OCI-LY7 (cell line): Measurements from ENCODE around the gene INSRR. TPM values are rescaled to one million over a fixed set of nuclear protein-coding genes. Genes with fewer than 3 reads are reported as not detected.

Source experiments
- BruUV-seq: library from RNA; stranded (reverse); fragments of 400-500 nt; replicated peaks from 2 replicates; lab custom pipeline; 2021; lab: Mats Ljungman, UMichigan
- CTCF ChIA-PET: fragments of 300-600 bp; sonication (Branson Sonifier 250); formaldehyde crosslinking; loops from one replicate; lab custom pipeline; 2022; ENCODE audit warnings: antibody characterized with exemption; ENCODE audit not compliant: unreplicated experiment; lab: Charles Lee
- POLR2A ChIA-PET: fragments of 300-600 bp; sonication (Branson Sonifier 250); formaldehyde crosslinking; loops from one replicate; lab custom pipeline; 2022; ENCODE audit warnings: antibody characterized with exemption; lab: Charles Lee
- DNase-seq: peaks from one replicate; pipeline ENCODE4 v3.0.0-alpha.2; 2015; ENCODE audit warnings: low spot score
- H2AFZ ChIP-seq: fragments of 200-600 bp; sonication (generic), shearing (Covaris generic); 2 replicates; pipeline ENCODE4 v1.6.1; 2014; ENCODE audit warnings: mild to moderate bottlenecking, antibody characterized with exemption, low read length, moderate library complexity
- H3K27ac ChIP-seq: fragments of 200-600 bp; sonication (generic); 2 replicates; pipeline ENCODE4 v1.5.1; 2014; ENCODE audit warnings: mixed run types, low read depth, mild to moderate bottlenecking, moderate library complexity, low read length, inconsistent platforms; ENCODE audit not compliant: poor library complexity, severe bottlenecking
- H3K36me3 ChIP-seq: fragments of 200-600 bp; sonication (generic); 2 replicates; pipeline ENCODE4 v1.6.1; 2014; ENCODE audit warnings: mild to moderate bottlenecking, antibody characterized with exemption, low read length, moderate library complexity, mixed read lengths; ENCODE audit not compliant: insufficient read depth
- H3K4me1 ChIP-seq: fragments of 200-600 bp; sonication (generic); 2 replicates; pipeline ENCODE4 v1.5.1; 2014; ENCODE audit warnings: mild to moderate bottlenecking, low read length; ENCODE audit not compliant: insufficient read depth, poor library complexity, severe bottlenecking
- H3K4me2 ChIP-seq: fragments of 200-600 bp; sonication (generic); 2 replicates; pipeline ENCODE4 v1.6.1; 2014; ENCODE audit warnings: mild to moderate bottlenecking, low read length
- H3K4me3 ChIP-seq: fragments of 200-600 bp; sonication (generic); 2 replicates; pipeline ENCODE4 v1.5.1; 2014; ENCODE audit warnings: mild to moderate bottlenecking, low read depth, low read length; ENCODE audit not compliant: poor library complexity, severe bottlenecking
- H3K79me2 ChIP-seq: fragments of 200-600 bp; sonication (generic); 2 replicates; pipeline ENCODE4 v1.6.1; 2016; ENCODE audit warnings: low read depth, mild to moderate bottlenecking, low read length, moderate library complexity, mixed read lengths; ENCODE audit not compliant: insufficient read depth
- H3K9me2 ChIP-seq: fragments of 200-600 bp; sonication (generic); 2 replicates; pipeline ENCODE4 v1.6.1; 2016; ENCODE audit warnings: mild to moderate bottlenecking, low read length, mixed read lengths; ENCODE audit not compliant: insufficient read depth
- H3K9me3 ChIP-seq: fragments of 200-600 bp; sonication (generic); 2 replicates; pipeline ENCODE4 v1.6.1; 2014; ENCODE audit warnings: mild to moderate bottlenecking, mixed run types, low read length, mixed read lengths
- H4K20me1 ChIP-seq: fragments of 200-600 bp; sonication (generic); 2 replicates; pipeline ENCODE4 v1.6.1; 2014; ENCODE audit warnings: mild to moderate bottlenecking, antibody characterized with exemption, low read length, moderate library complexity, mixed read lengths; ENCODE audit not compliant: insufficient read depth
- EZH2phosphoT487 ChIP-seq: fragments of 200-600 bp; sonication (generic); IDR thresholded peaks from 2 replicates; pipeline ENCODE4 v1.6.1; 2018; ENCODE audit warnings: low read depth, borderline replicate concordance, mild to moderate bottlenecking, mixed run types, antibody characterized with exemption, low read length, moderate library complexity, mixed read lengths
- intact Hi-C: fragments of 100-400 bp; cut with micrococcal nuclease; formaldehyde crosslinking; loops from one replicate; pipeline ENCODE4 v1.10.0; 2022; ENCODE audit not compliant: unreplicated experiment
- total RNA-seq, 2 experiments: library from RNA; depleted of rRNA in 1 of 2; stranded (reverse); fragments of >200 nt in 1 of 2; shearing (Covaris generic) in 1 of 2; gene quantifications; 2 replicates each; pipeline ENCODE4 v1.2.3, GENCODE V29; 2014 to 2022
- TF ChIP-seq, protein P1 (sequence below): fragments of 200-600 bp; sonication (generic); conservative IDR thresholded peaks from 2 replicates; pipeline ENCODE4 v1.5.1; 2014; ENCODE audit warnings: mild to moderate bottlenecking, antibody characterized with exemption, low read length, moderate library complexity, mixed read lengths

Gene INSRR
- total RNA-seq, 2 experiments from 2014 or later, result not detected

DNA sequence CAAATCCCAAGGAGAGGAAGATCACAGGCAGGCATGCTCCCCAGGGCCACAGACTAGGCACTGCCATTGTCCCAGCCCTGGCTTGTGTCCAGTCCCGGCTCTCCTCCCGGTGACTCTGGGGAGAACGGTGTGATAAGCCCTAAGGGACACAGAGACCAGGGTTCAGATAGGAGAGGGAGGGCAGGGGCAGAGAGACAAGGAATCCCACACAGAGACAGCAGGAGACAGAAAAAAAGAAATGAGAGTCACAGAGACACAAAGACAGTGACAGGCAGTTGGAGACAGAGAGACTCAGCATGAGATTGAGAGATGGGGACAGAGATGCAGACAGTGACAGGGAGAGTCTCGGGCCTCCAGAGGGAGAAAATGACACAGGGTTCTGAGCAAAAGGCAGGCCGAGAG lies 361 bp downstream of the INSRR start:
- Histone ChIP-seq H3K4me2 (no peak overlapping the region), H3K79me2 (no peaks in the 10 kb centered on the region), H3K9me3 (no peaks in the 10 kb centered on the region), H4K20me1 (no peaks in the 10 kb centered on the region), H3K27ac (no peak overlapping the region), H2AFZ (no peak overlapping the region), H3K4me3 (no peak overlapping the region), H3K36me3 (no peaks in the 10 kb centered on the region), H3K9me2 (no peaks in the 10 kb centered on the region), H3K4me1 (peaks cover 4% of the 10 kb centered on the region)
- no peak for DNase-seq
- intact Hi-C loops, result no loop called here
- no TSS peak for BruUV-seq
- TF ChIP-seq, protein P1, sequence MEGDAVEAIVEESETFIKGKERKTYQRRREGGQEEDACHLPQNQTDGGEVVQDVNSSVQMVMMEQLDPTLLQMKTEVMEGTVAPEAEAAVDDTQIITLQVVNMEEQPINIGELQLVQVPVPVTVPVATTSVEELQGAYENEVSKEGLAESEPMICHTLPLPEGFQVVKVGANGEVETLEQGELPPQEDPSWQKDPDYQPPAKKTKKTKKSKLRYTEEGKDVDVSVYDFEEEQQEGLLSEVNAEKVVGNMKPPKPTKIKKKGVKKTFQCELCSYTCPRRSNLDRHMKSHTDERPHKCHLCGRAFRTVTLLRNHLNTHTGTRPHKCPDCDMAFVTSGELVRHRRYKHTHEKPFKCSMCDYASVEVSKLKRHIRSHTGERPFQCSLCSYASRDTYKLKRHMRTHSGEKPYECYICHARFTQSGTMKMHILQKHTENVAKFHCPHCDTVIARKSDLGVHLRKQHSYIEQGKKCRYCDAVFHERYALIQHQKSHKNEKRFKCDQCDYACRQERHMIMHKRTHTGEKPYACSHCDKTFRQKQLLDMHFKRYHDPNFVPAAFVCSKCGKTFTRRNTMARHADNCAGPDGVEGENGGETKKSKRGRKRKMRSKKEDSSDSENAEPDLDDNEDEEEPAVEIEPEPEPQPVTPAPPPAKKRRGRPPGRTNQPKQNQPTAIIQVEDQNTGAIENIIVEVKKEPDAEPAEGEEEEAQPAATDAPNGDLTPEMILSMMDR, result no peak
- TF ChIP-seq EZH2phosphoT487, result no peak
- ChIA-PET POLR2A (interaction anchor here (0.8 kb wide), 1 partner anchor 80 kb away, joined by 4 read pairs; no protein-coding TSS in a partner anchor), CTCF (no interaction called here)

DNA sequence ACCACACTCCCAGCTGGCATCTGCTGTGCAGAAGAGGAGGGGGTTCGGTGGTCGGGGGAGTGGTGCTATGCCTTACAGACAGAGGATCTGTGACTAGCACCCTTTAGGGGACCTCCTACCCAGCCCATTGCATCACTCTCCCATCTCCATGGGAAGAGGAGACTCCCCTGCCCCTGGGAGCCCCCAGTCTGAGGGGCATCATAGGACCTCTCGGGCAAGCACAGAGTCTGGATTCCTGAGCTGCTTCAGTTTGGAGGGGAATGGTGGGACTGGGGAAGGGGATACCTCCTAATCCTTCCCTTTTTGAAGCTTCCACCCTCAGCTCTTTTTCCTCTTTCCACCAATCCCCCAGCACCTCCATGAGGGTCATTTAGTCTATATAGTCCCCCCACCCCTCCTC lies 1.4 kb downstream of the INSRR start:
- ChIA-PET CTCF (no interaction called here), POLR2A (interaction anchor here (0.7 to 0.8 kb wide), 2 partner anchors 81 to 85 kb away, joined by 3 to 4 read pairs; no protein-coding TSS in a partner anchor)
- no peak overlapping the region for H2AFZ ChIP-seq
- intact Hi-C loops, result no loop called here
- no peak for TF ChIP-seq EZH2phosphoT487
- TF ChIP-seq, protein P1, result no peak
- no peaks in the 10 kb centered on the region for H3K36me3 ChIP-seq
- H3K79me2 ChIP-seq, result no peaks in the 10 kb centered on the region
- no peak overlapping the region for H3K4me3 ChIP-seq
- peaks cover 4% of the 10 kb centered on the region for H3K4me1 ChIP-seq
- no TSS peak for BruUV-seq
- H3K9me2 ChIP-seq, result no peaks in the 10 kb centered on the region
- DNase-seq, result no peak
- no peak overlapping the region for H3K4me2 ChIP-seq
- H3K27ac ChIP-seq, result no peak overlapping the region
- no peaks in the 10 kb centered on the region for H3K9me3 ChIP-seq
- H4K20me1 ChIP-seq, result no peaks in the 10 kb centered on the region

DNA sequence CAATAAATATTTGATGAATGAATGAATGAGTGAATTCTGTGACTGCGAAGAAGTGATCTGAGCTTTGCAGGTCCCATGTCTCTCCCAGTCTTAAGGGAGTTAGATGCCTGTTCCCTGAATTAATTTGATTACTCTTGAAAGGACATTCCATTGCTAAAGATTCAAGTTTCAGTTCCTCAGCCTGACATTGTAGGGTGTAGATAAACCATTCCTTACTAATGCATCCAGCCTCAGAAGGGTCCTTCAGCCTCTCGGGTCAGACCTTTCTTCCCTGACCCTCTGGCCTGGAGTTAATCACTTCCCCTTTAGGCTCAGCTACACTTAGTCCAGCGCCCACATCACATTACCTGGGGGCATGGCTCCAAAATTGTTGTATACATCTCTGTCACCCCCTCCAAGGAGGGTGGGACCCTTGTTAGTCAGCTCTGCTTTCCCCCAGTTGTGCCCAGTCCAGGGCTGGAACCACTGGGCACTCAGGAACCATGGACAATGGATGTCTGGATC lies 2.6 kb downstream of the INSRR start:
- Histone ChIP-seq H3K27ac (no peak overlapping the region), H3K9me3 (no peaks in the 10 kb centered on the region)
- no TSS peak for BruUV-seq

More for the DNA sequence above, 2.6 kb downstream of the INSRR start:
- peaks cover 4% of the 10 kb centered on the region for H3K4me1 ChIP-seq
- ChIA-PET POLR2A (interaction anchor here (1.0 kb wide), 1 partner anchor 15 kb away, joined by 4 read pairs; no protein-coding TSS in a partner anchor), CTCF (no interaction called here)
- intact Hi-C loops, result no loop called here
- H2AFZ ChIP-seq, result no peak overlapping the region
- H3K79me2 ChIP-seq, result no peaks in the 10 kb centered on the region
- DNase-seq, result no peak
- H3K36me3 ChIP-seq, result no peaks in the 10 kb centered on the region
- no peaks in the 10 kb centered on the region for H3K9me2 ChIP-seq
- no peak overlapping the region for H3K4me3 ChIP-seq
- no peaks in the 10 kb centered on the region for H4K20me1 ChIP-seq
- TF ChIP-seq EZH2phosphoT487, result no peak
- TF ChIP-seq, protein P1, result no peak
- H3K4me2 ChIP-seq, result no peak overlapping the region
